Adrenal gland (tissue), 5 donors: ENCODE results near the gene CALN1.

Experiments used
- CTCF ChIP-seq, 6 experiments: fragments of 450-650 bp in 4 of 6; fragments of 200-600 bp in 2 of 6; sonication (generic) in 1 of 6; IDR thresholded peaks; 1 replicate in 5 of 6; 2 replicates in 1 of 6; pipeline versions ENCODE4 v1.5.1 to v1.8.0; 2016 to 2021; ENCODE audit warnings: antibody characterized with exemption in 6 of 6, mild to moderate bottlenecking in 2 of 6, moderate library complexity in 1 of 6
- POLR2A ChIP-seq, 2 donors: fragments of 450-650 bp; IDR thresholded peaks; one replicate each; pipeline ENCODE4 v1.6.1; 2017; ENCODE audit warnings: antibody characterized with exemption in 2 of 2, mild to moderate bottlenecking in 2 of 2, moderate library complexity in 1 of 2
- donor health status: DM: no; HTN: no; CAD: no.

GRCh38 chr7:72078301-72078700, 333.8 kb downstream of the CALN1 start:
- TF ChIP-seq CTCF (IDR thresholded peaks at IDR 0.05) = no peak
- no peak for TF ChIP-seq POLR2A (IDR thresholded peaks at IDR 0.05)
